ENCODE measurements around the gene KIF11. TPM values are rescaled to one million over a fixed set of nuclear protein-coding genes. Genes with fewer than 3 reads are reported as not detected.

KIF11 gene
- total and polyA plus RNA-seq, 9 of the 15 experiments (the other 6 are each of a cell fraction or from before 2014, with no cell fraction given) = 11.3 to 54.4 (median 29.2) TPM

GRCh38 chr10:92690211-92690914 is 97.4 kb downstream of the KIF11 start (continued):
- TF ChIP-seq FIP1L1 (IDR thresholded peaks at IDR 0.05; ENCODE audit: low read depth, low read length, poor library complexity, severe bottlenecking) = peak; percentile 64
- TF ChIP-seq FOXP4 (CRISPR knock-in tag; IDR thresholded peaks at IDR 0.05; ENCODE audit: borderline replicate concordance) = no peak
- TF ChIP-seq TAF15 (IDR thresholded peaks at IDR 0.05; ENCODE audit: low read depth, low read length) = no peak
- TF ChIP-seq ZNF764 (CRISPR knock-in tag; IDR thresholded peaks at IDR 0.05; ENCODE audit: low read depth) = no peak
- no peak for TF ChIP-seq TFAM (CRISPR knock-in tag; conservative IDR thresholded peaks at IDR 0.05)
- TF ChIP-seq MYBL2 (IDR thresholded peaks at IDR 0.05; ENCODE audit: low read depth) = no peak
- no peak for TF ChIP-seq MYBL2 (CRISPR knock-in tag; IDR thresholded peaks at IDR 0.05; ENCODE audit: borderline replicate concordance)
- TF ChIP-seq ZNF79 (CRISPR knock-in tag; IDR thresholded peaks at IDR 0.05; ENCODE audit: low read depth) = no peak
- no peak for TF ChIP-seq PRDM10 (IDR thresholded peaks at IDR 0.05; ENCODE audit: partially characterized antibody)
- TF ChIP-seq MTA2 (IDR thresholded peaks at IDR 0.05; ENCODE audit: low read depth) = peak; percentile 41; the same call in 1 of the 2 replicates
- TF ChIP-seq POLR3G (IDR thresholded peaks at IDR 0.05; ENCODE audit: extremely low read depth, insufficient read length, insufficient replicate concordance) = no peak
- no peak for TF ChIP-seq VEZF1 (CRISPR knock-in tag; IDR thresholded peaks at IDR 0.05)
- TF ChIP-seq COPS2 (conservative IDR thresholded peaks at IDR 0.05) = no peak
- TF ChIP-seq CHAMP1 (IDR thresholded peaks at IDR 0.05) = no peak

All from K562 (cell line).